Activated B cell treated with CpG ODN at 0.5 μM for 24 hours (primary cell): ENCODE data around the gene BCL2L15. TPM values are rescaled to one million over a fixed set of nuclear protein-coding genes. Genes with fewer than 3 reads are reported as not detected.
"Not testable (repeated sequence)": the region's sequence is repeated elsewhere in the genome, so short reads cannot be mapped to it uniquely, and the experiment has no call there.

Source experiments
- ATAC-seq: fragments of 200-7000 bp; cut with Tn5 transposase; one replicate; pipeline ENCODE4 v1.10.0; 2021; ENCODE audit warnings: low read depth, mild to moderate bottlenecking, moderate library complexity
- CTCF ChIA-PET: fragments of 350-600 bp; sonication (Branson Sonifier 250); formaldehyde crosslinking; loops from one replicate; lab custom pipeline; 2021; ENCODE audit warnings: antibody characterized with exemption; lab: Charles Lee
- POLR2A ChIA-PET: fragments of 350-600 bp; sonication (Branson Sonifier 250); formaldehyde crosslinking; loops from one replicate; lab custom pipeline; 2021; ENCODE audit warnings: antibody characterized with exemption; lab: Charles Lee
- DNase-seq: peaks from one replicate; pipeline ENCODE4 v3.0.0; 2022
- H3K27ac Mint-ChIP-seq: one replicate; pipeline ENCODE4 v1.8.0; 2020; ENCODE audit warnings: mixed read lengths
- H3K27me3 Mint-ChIP-seq: one replicate; pipeline ENCODE4 v1.8.0; 2021; ENCODE audit warnings: mixed read lengths
- H3K36me3 Mint-ChIP-seq: one replicate; pipeline ENCODE4 v1.8.0; 2021; ENCODE audit warnings: low read depth, mixed read lengths
- H3K4me1 Mint-ChIP-seq: one replicate; pipeline ENCODE4 v1.8.0; 2021; ENCODE audit warnings: mixed read lengths
- H3K4me3 Mint-ChIP-seq: one replicate; pipeline ENCODE4 v1.8.0; 2020; ENCODE audit warnings: mild to moderate bottlenecking, mixed read lengths
- H3K9me3 Mint-ChIP-seq: one replicate; pipeline ENCODE4 v1.8.0; 2020; ENCODE audit warnings: mixed read lengths
- CTCF ChIP-seq: fragments of 200-600 bp; IDR thresholded peaks from one replicate; pipeline ENCODE4 v1.8.0; 2022; ENCODE audit warnings: antibody characterized with exemption, mild to moderate bottlenecking
- intact Hi-C: fragments of 100-400 bp; cut with micrococcal nuclease; formaldehyde crosslinking; loops from one replicate; pipeline ENCODE4 v1.15.1; 2024
- total RNA-seq: library from RNA; stranded (reverse); gene quantifications from 2 replicates; pipeline ENCODE4 v1.2.3, GENCODE V29; 2022

BCL2L15 gene
- total RNA-seq, 1 donor from 2014 or later = 3.7 TPM

- H3K27ac Mint-ChIP-seq = peak overlapping the region; percentile 41
Measured at GRCh38 chr1:113856401-113856790, 31.0 kb downstream of the BCL2L15 start.

GRCh38 chr1:113855630-113856400 lies 31.6 kb downstream of the BCL2L15 start:
- ChIA-PET CTCF (interaction anchor here (1.4 to 2.9 kb wide), 3 partner anchors 20 to 48 kb away, joined by 4 to 10 read pairs (median 5); partner anchors contain the start of gene AP4B1), POLR2A (interaction anchor here (0.7 kb wide), 1 partner anchor 74 kb away, joined by 4 read pairs; the partner anchor contains the start of gene HIPK1)
- Mint-ChIP-seq H3K27ac (peak overlapping the region; percentile 41), H3K9me3 (no peaks in the 10 kb centered on the region), H3K27me3 (no peaks in the 10 kb centered on the region), H3K36me3 (peaks cover 32% of the 10 kb centered on the region), H3K4me1 (peaks cover 40% of the 10 kb centered on the region), H3K4me3 (no peak overlapping the region)
- DNase-seq (no peak), ATAC-seq (no peak)
- no peak for TF ChIP-seq CTCF
- intact Hi-C loops = no loop called here

More at GRCh38 chr1:113856401-113856790, 31.0 kb downstream of the BCL2L15 start:
- Mint-ChIP-seq H3K36me3 (peaks cover 29% of the 10 kb centered on the region), H3K4me1 (peaks cover 46% of the 10 kb centered on the region), H3K9me3 (no peaks in the 10 kb centered on the region), H3K27me3 (no peaks in the 10 kb centered on the region), H3K4me3 (no peak overlapping the region)
- no peak for ATAC-seq
- no peak for TF ChIP-seq CTCF
- CTCF ChIA-PET = interaction anchor here (1.4 to 2.9 kb wide), 2 partner anchors 22 to 48 kb away, joined by 4 to 10 read pairs; partner anchors contain the start of gene AP4B1
- intact Hi-C loops = no loop called here
- POLR2A ChIA-PET = interaction anchor here (1.2 kb wide), 1 partner anchor 900 kb away, joined by 3 read pairs; the partner anchor contains the start of gene SLC16A1
- no peak for DNase-seq

GRCh38 chr1:113854234-113854633 lies 33.1 kb downstream of the BCL2L15 start:
- no peak for TF ChIP-seq CTCF
- H3K27ac Mint-ChIP-seq = no peak overlapping the region
- ATAC-seq (no peak), DNase-seq (no peak)
- H3K27me3 Mint-ChIP-seq = no peaks in the 10 kb centered on the region
- H3K4me1 Mint-ChIP-seq = peaks cover 33% of the 10 kb centered on the region
- no peak overlapping the region for H3K4me3 Mint-ChIP-seq
- H3K36me3 Mint-ChIP-seq = peaks cover 38% of the 10 kb centered on the region
- ChIA-PET CTCF (interaction anchor here (1.5 kb wide), 1 partner anchor 18 kb away, joined by 5 read pairs; no protein-coding TSS in a partner anchor), POLR2A (interaction anchor here (0.6 kb wide), 1 partner anchor 11 kb away, joined by 3 read pairs; no protein-coding TSS in a partner anchor)
- intact Hi-C loops = no loop called here
- H3K9me3 Mint-ChIP-seq = no peaks in the 10 kb centered on the region

- H3K4me3 Mint-ChIP-seq, H3K27me3 Mint-ChIP-seq, CTCF ChIA-PET, H3K9me3 Mint-ChIP-seq, intact Hi-C loops, DNase-seq, ATAC-seq, H3K27ac Mint-ChIP-seq, POLR2A ChIA-PET: not testable (repeated sequence)
- peaks cover 19% of the 10 kb centered on the region for H3K4me1 Mint-ChIP-seq
- H3K36me3 Mint-ChIP-seq = peaks cover 42% of the 10 kb centered on the region
Measured at GRCh38 chr1:113852694-113853093, 34.7 kb downstream of the BCL2L15 start.

- H3K4me3 Mint-ChIP-seq = no peak overlapping the region
- intact Hi-C loops = no loop called here
- ChIA-PET CTCF (interaction anchor here (1.2 kb wide), 1 partner anchor 14 kb away, joined by 3 read pairs; no protein-coding TSS in a partner anchor), POLR2A (interaction anchor here (0.7 kb wide), 1 partner anchor 38 kb away, joined by 3 read pairs; the partner anchor contains the start of gene RSBN1)
- peaks cover 48% of the 10 kb centered on the region for H3K36me3 Mint-ChIP-seq
- peaks cover 4% of the 10 kb centered on the region for H3K9me3 Mint-ChIP-seq
- peaks cover 7% of the 10 kb centered on the region for H3K4me1 Mint-ChIP-seq
- no peaks in the 10 kb centered on the region for H3K27me3 Mint-ChIP-seq
- TF ChIP-seq CTCF = no peak
- DNase-seq = no peak
- ATAC-seq = no peak
- no peak overlapping the region for H3K27ac Mint-ChIP-seq
Measured at GRCh38 chr1:113850127-113850796, 37.1 kb downstream of the BCL2L15 start.
